Stimulated activated naive CD8-positive, alpha-beta T cell treated with anti-CD3 and anti-CD28 coated beads, Interleukin-15, amount 100 ng/mL, for 72 hours (primary cell): ENCODE results near the gene ZNF709.
"Not testable (repeated sequence)": the region's sequence is repeated elsewhere in the genome, so short reads cannot be mapped to it uniquely, and the experiment has no call there.

ENCODE experiments used
- ATAC-seq: fragments of 150-1000 bp; cut with Tn5 transposase; 2 replicates; pipeline ENCODE4 v1.10.0; 2021; ENCODE audit warnings: mild to moderate bottlenecking, moderate library complexity
- DNase-seq, 2 donors: peaks; one replicate each; pipeline ENCODE4 v3.0.0; 2021 to 2022
- H3K27ac Mint-ChIP-seq, 2 donors: one replicate each; pipeline ENCODE4 v1.8.0; 2022; ENCODE audit warnings: mild to moderate bottlenecking in 2 of 2, mixed read lengths in 2 of 2, moderate library complexity in 2 of 2
- H3K27me3 Mint-ChIP-seq: one replicate; pipeline ENCODE4 v1.8.0; 2022; ENCODE audit warnings: mixed read lengths
- H3K4me1 Mint-ChIP-seq: one replicate; pipeline ENCODE4 v1.8.0; 2022; ENCODE audit warnings: mild to moderate bottlenecking, mixed read lengths
- H3K4me3 Mint-ChIP-seq, 2 donors: one replicate each; pipeline ENCODE4 v1.8.0; 2022; ENCODE audit warnings: mild to moderate bottlenecking in 2 of 2, mixed read lengths in 2 of 2, moderate library complexity in 1 of 2
- H3K9me3 Mint-ChIP-seq, 2 donors: one replicate each; pipeline ENCODE4 v1.8.0; 2022; ENCODE audit warnings: mixed read lengths in 2 of 2

Gene ZNF709

GRCh38 chr19:12417273-12417672 is 67.3 kb downstream of the ZNF709 start:
- not testable (repeated sequence) for DNase-seq, ATAC-seq, H3K27me3 Mint-ChIP-seq, H3K4me1 Mint-ChIP-seq, H3K27ac Mint-ChIP-seq, H3K4me3 Mint-ChIP-seq
- peaks cover 19 to 41% of the 10 kb centered on the region in 2 donors for H3K9me3 Mint-ChIP-seq

- Mint-ChIP-seq H3K4me3 (no peak overlapping the region), H3K9me3 (peaks cover 37 to 38% of the 10 kb centered on the region in 2 donors), H3K27ac (no peak overlapping the region), H3K4me1 (no peaks in the 10 kb centered on the region), H3K27me3 (no peaks in the 10 kb centered on the region)
- ATAC-seq (no peak), DNase-seq (no peak)
These were observed 72.7 kb downstream of the ZNF709 start for GRCh38 chr19:12411893-12412292.
